ENCODE data around the gene SCN11A. TPM values are rescaled to one million over a fixed set of nuclear protein-coding genes. Genes with fewer than 3 reads are reported as not detected.

The SCN11A gene
- total RNA-seq, 1 donor from 2014 or later: 1.9 TPM

- DNase-seq (ENCODE audit: low spot score in 2 of 2, unreplicated experiment in 2 of 2): no peak
- Mint-ChIP-seq H3K27me3 (ENCODE audit: low read depth) (no peaks in the 10 kb centered on the region), H3K4me1 (peaks cover 7% of the 10 kb centered on the region), H3K9me3 (peaks cover 4% of the 10 kb centered on the region), H3K4me3 (no peak overlapping the region), H3K27ac (no peak overlapping the region), H3K36me3 (no peaks in the 10 kb centered on the region)
- no peak for TF ChIP-seq CTCF (IDR thresholded peaks at IDR 0.05; ENCODE audit: unreplicated experiment)
Observed at GRCh38 chr3:39019299-39019698, 32.4 kb downstream of the SCN11A start.

- TF ChIP-seq CTCF (IDR thresholded peaks at IDR 0.05; ENCODE audit: unreplicated experiment): no peak
- DNase-seq (ENCODE audit: low spot score in 2 of 2, unreplicated experiment in 2 of 2): no peak
- no peaks in the 10 kb centered on the region for H3K27me3 Mint-ChIP-seq (ENCODE audit: low read depth)
- H3K27ac Mint-ChIP-seq: no peak overlapping the region
- H3K4me1 Mint-ChIP-seq: no peaks in the 10 kb centered on the region
- H3K36me3 Mint-ChIP-seq: no peaks in the 10 kb centered on the region
- H3K9me3 Mint-ChIP-seq: peaks cover 5% of the 10 kb centered on the region
- H3K4me3 Mint-ChIP-seq: no peak overlapping the region
Observed at GRCh38 chr3:39015418-39015817, 36.3 kb downstream of the SCN11A start.

- Mint-ChIP-seq H3K27me3 (ENCODE audit: low read depth) (no peaks in the 10 kb centered on the region), H3K4me1 (no peaks in the 10 kb centered on the region), H3K27ac (no peak overlapping the region), H3K4me3 (no peak overlapping the region), H3K36me3 (no peaks in the 10 kb centered on the region), H3K9me3 (peaks cover 12% of the 10 kb centered on the region)
- no peak for TF ChIP-seq CTCF (IDR thresholded peaks at IDR 0.05; ENCODE audit: unreplicated experiment)
- DNase-seq (ENCODE audit: low spot score in 2 of 2, unreplicated experiment in 2 of 2): no peak
Observed at GRCh38 chr3:39013921-39014509, 37.7 kb downstream of the SCN11A start.

- no peak for DNase-seq (ENCODE audit: low spot score in 2 of 2, unreplicated experiment in 2 of 2)
- H3K27ac Mint-ChIP-seq: no peak overlapping the region
- H3K4me3 Mint-ChIP-seq: no peak overlapping the region
- no peak for TF ChIP-seq CTCF (IDR thresholded peaks at IDR 0.05; ENCODE audit: unreplicated experiment)
- H3K27me3 Mint-ChIP-seq (ENCODE audit: low read depth): no peaks in the 10 kb centered on the region
- H3K36me3 Mint-ChIP-seq: no peaks in the 10 kb centered on the region
- H3K9me3 Mint-ChIP-seq: peaks cover 12% of the 10 kb centered on the region
- H3K4me1 Mint-ChIP-seq: no peaks in the 10 kb centered on the region
Observed at GRCh38 chr3:39013289-39013688, 38.5 kb downstream of the SCN11A start.

DNA sequence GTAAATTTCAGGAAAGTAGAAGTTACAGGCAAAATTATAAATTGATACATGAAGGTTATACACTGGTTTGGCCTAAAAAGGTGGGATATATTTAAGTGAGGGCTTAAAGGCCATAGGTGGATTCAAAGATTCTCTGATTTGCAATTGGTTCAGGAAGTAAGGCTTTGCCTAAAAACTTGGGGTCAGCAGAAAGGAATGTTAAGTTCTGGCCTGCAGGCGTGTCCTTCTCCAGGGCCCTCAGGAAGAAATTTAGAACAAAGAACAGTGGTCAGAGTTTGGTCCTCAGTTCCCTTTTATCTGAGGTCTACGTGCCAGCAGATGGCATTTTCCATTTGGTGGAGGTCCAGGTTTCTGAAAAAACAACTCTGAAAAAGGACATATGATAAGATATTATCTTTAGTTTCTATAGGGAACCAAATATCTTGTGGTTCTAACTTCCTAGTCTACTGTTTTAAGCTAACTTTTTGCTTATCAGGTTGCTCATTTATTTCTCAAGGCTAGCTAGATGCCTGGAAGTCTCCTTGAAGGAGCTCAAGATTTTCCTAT is 40.5 kb downstream of the SCN11A start:
- H3K4me1 Mint-ChIP-seq: no peaks in the 10 kb centered on the region
- no peak overlapping the region for H3K4me3 Mint-ChIP-seq
- DNase-seq (ENCODE audit: low spot score in 2 of 2, unreplicated experiment in 2 of 2): no peak
- peaks cover 16% of the 10 kb centered on the region for H3K9me3 Mint-ChIP-seq
- TF ChIP-seq CTCF (IDR thresholded peaks at IDR 0.05; ENCODE audit: unreplicated experiment): no peak
- H3K27me3 Mint-ChIP-seq (ENCODE audit: low read depth): no peaks in the 10 kb centered on the region
- H3K27ac Mint-ChIP-seq: no peak overlapping the region
- H3K36me3 Mint-ChIP-seq: no peaks in the 10 kb centered on the region
